ENCODE results near the gene DNMT1. TPM values are rescaled to one million over a fixed set of nuclear protein-coding genes. Genes with fewer than 3 reads are reported as not detected.

Gene DNMT1
- total and polyA plus RNA-seq, 8 donors: 16.6 to 92.0 (median 44.8) TPM

DNA sequence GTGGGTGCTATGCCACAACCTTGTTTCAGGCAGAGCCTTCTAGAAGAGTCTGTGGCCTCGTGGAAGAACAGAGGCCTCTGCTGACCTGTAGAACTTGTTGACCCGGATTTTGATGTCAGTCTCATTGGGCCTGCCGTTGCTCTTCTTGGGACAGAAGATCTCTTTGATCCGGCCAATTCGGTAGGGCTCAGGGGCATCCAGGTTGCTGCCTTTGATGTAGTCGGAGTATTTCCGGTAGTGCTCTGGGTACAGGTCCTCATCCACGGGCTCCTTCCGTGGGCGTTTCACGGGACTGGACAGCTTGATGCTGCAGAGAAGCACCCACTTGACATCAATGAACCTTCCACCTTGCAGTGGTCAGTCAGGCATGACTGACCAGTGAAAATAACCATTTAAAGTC lies 51.1 kb downstream of the DNMT1 start:
- no peaks in the 10 kb centered on the region for H3K9me3 ChIP-seq
- no peak for DNase-seq
- H3K4me3 ChIP-seq: no peak overlapping the region
- H3K27ac ChIP-seq: peak overlapping the region in 3 of 5 donors; percentile 1 to 77 (median 29)
- H3K36me3 ChIP-seq: peaks cover 80 to 100% (median 100%) of the 10 kb centered on the region in 4 donors
- no peaks in the 10 kb centered on the region for H3K27me3 ChIP-seq
- WGBS, 5 donors: 82 to 95% (median 87%) methylated on average over 10 to 11 of the region's 11 CpGs
- no peaks in the 10 kb centered on the region for H3K4me1 ChIP-seq
- intact Hi-C loops (cut with DNase I; ENCODE audit: low total_unique reads): no loop called here
- TF ChIP-seq POLR2AphosphoS5 (IDR thresholded peaks at IDR 0.05): no peak
- no peak for TF ChIP-seq POLR2A (IDR thresholded peaks at IDR 0.05)
- TF ChIP-seq CTCF (IDR thresholded peaks at IDR 0.05): no peak
- no peak for TF ChIP-seq EP300 (IDR thresholded peaks at IDR 0.05)

DNA sequence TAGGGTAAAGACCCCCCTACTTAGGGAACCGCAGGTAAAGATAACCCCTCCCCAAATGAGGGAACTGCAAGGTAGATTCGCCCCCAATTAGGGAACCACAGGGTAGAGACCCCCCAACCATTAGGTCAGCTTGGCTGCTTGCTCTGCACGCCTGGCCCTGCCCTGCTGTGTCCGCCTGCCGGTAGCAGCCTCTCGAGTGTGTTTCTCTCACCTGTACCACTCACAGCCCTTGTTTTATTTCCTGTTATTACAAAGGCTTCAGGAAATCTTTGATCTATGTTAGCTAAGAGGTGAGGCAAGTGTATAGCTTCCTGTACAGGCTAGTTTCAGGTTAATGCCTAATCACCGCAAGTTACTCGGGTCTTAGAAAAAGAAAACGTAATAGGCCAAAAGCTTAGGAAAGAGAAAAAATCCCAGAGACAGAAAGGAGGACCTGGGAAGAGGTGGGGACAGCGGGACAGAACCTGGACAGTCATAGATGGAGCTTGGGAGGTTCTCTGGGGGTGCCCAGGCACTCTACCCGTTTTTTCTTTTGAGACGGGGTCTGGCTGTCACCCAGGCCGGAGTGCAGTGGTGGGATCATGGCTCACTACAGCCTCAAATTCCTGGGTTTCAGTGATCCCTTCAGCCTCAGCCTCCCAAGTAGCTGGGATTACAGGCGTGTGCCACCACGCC lies 51.9 kb downstream of the DNMT1 start:
- peak in 1 of 2 donors; percentile 43 for DNase-seq
- H3K4me3 ChIP-seq: no peak overlapping the region
- WGBS, 5 donors: 73 to 84% (median 81%) methylated on average over 15 of the region's 15 CpGs
- peak overlapping the region in 4 of 5 donors; percentile 1 to 77 (median 46) for H3K27ac ChIP-seq
- H3K4me1 ChIP-seq: no peaks in the 10 kb centered on the region
- H3K36me3 ChIP-seq: peaks cover 85 to 100% (median 100%) of the 10 kb centered on the region in 4 donors
- H3K9me3 ChIP-seq: no peaks in the 10 kb centered on the region
- no peaks in the 10 kb centered on the region for H3K27me3 ChIP-seq
- intact Hi-C loops (cut with DNase I; ENCODE audit: low total_unique reads): no loop called here
- TF ChIP-seq POLR2A (IDR thresholded peaks at IDR 0.05) (no peak), CTCF (IDR thresholded peaks at IDR 0.05) (no peak), POLR2AphosphoS5 (IDR thresholded peaks at IDR 0.05) (no peak), EP300 (IDR thresholded peaks at IDR 0.05) (no peak)

GRCh38 chr19:10141973-10142372 lies 52.8 kb downstream of the DNMT1 start:
- WGBS, 5 donors: 94 to 98% (median 95%) methylated on average over 12 to 18 of the region's 18 CpGs
- Histone ChIP-seq H3K4me3 (no peak overlapping the region), H3K27me3 (no peaks in the 10 kb centered on the region), H3K36me3 (peaks cover 91 to 100% (median 100%) of the 10 kb centered on the region in 4 donors), H3K4me1 (no peaks in the 10 kb centered on the region), H3K27ac (peak overlapping the region in 1 of 5 donors; percentile 38), H3K9me3 (no peaks in the 10 kb centered on the region)
- TF ChIP-seq POLR2AphosphoS5 (IDR thresholded peaks at IDR 0.05) (no peak), EP300 (IDR thresholded peaks at IDR 0.05) (no peak), CTCF (IDR thresholded peaks at IDR 0.05) (no peak), POLR2A (IDR thresholded peaks at IDR 0.05) (no peak)
- intact Hi-C loops (cut with DNase I; ENCODE audit: low total_unique reads): no loop called here
- DNase-seq: no peak

GRCh38 chr19:10141479-10141878 lies 53.3 kb downstream of the DNMT1 start:
- Histone ChIP-seq H3K36me3 (peaks cover 93 to 100% (median 100%) of the 10 kb centered on the region in 4 donors), H3K27ac (no peak overlapping the region), H3K9me3 (no peaks in the 10 kb centered on the region), H3K27me3 (no peaks in the 10 kb centered on the region), H3K4me1 (no peaks in the 10 kb centered on the region), H3K4me3 (no peak overlapping the region)
- no peak for DNase-seq
- WGBS, 5 donors: 93 to 97% (median 95%) methylated on average over 13 of the region's 13 CpGs
- TF ChIP-seq POLR2AphosphoS5 (IDR thresholded peaks at IDR 0.05) (no peak), CTCF (IDR thresholded peaks at IDR 0.05) (no peak), POLR2A (IDR thresholded peaks at IDR 0.05) (no peak), EP300 (IDR thresholded peaks at IDR 0.05) (no peak)
- intact Hi-C loops (cut with DNase I; ENCODE audit: low total_unique reads): no loop called here
